CD8-positive, alpha-beta memory T cell (primary cell): Measurements from ENCODE around the gene GPRC5B. TPM values are rescaled to one million over a fixed set of nuclear protein-coding genes. Genes with fewer than 3 reads are reported as not detected.
A peak's percentile ranks its signal among the peaks of the same experiment; 100 is the strongest.

Source experiments
- CTCF ChIA-PET: fragments of 350-600 bp; sonication (Branson Sonifier 250); formaldehyde crosslinking; loops from one replicate; lab custom pipeline; 2021; ENCODE audit warnings: antibody characterized with exemption; lab: Charles Lee
- POLR2A ChIA-PET: fragments of 350-600 bp; sonication (Branson Sonifier 250); formaldehyde crosslinking; loops from one replicate; lab custom pipeline; 2021; ENCODE audit warnings: antibody characterized with exemption; lab: Charles Lee
- DNase-seq, 5 donors: peaks; one replicate each; pipeline versions ENCODE4 v3.0.0 to v3.0.0-alpha.2; 2020 to 2022; ENCODE audit warnings: mixed read lengths in 1 of 5
- H3K27ac ChIP-seq: one replicate; pipeline ENCODE4 v1.7.0; 2013; ENCODE audit warnings: low read depth, mild to moderate bottlenecking, low read length, moderate library complexity
- H3K27me3 ChIP-seq: 2 replicates; pipeline ENCODE4 v1.7.0; 2013; ENCODE audit warnings: low read length, mild to moderate bottlenecking; ENCODE audit not compliant: insufficient read depth, poor library complexity, severe bottlenecking
- H3K36me3 ChIP-seq: 2 replicates; pipeline ENCODE4 v1.7.0; 2013; ENCODE audit warnings: mild to moderate bottlenecking, low read length, moderate library complexity; ENCODE audit not compliant: insufficient read depth
- H3K4me1 ChIP-seq: 2 replicates; pipeline ENCODE4 v1.7.0; 2013; ENCODE audit warnings: mild to moderate bottlenecking, low read length, moderate library complexity; ENCODE audit not compliant: insufficient read depth
- H3K4me3 ChIP-seq: 2 replicates; pipeline ENCODE4 v1.7.0; 2013; ENCODE audit warnings: mild to moderate bottlenecking, low read length
- H3K9me3 ChIP-seq: 2 replicates; pipeline ENCODE4 v1.7.0; 2013; ENCODE audit warnings: mild to moderate bottlenecking, low read length
- H3K27ac Mint-ChIP-seq, 8 donors: one replicate each; pipeline ENCODE4 v1.8.0; 2020 to 2021; ENCODE audit warnings: mixed read lengths in 8 of 8, mild to moderate bottlenecking in 6 of 8, inconsistent platforms in 3 of 8, moderate library complexity in 3 of 8
- H3K27me3 Mint-ChIP-seq, 2 donors: one replicate each; pipeline ENCODE4 v1.8.0; 2020 to 2021; ENCODE audit warnings: mixed read lengths in 2 of 2, mild to moderate bottlenecking in 1 of 2, moderate library complexity in 1 of 2
- H3K36me3 Mint-ChIP-seq, 3 donors: one replicate each; pipeline ENCODE4 v1.8.0; 2020 to 2021; ENCODE audit warnings: mixed read lengths in 3 of 3, inconsistent platforms in 1 of 3, mild to moderate bottlenecking in 1 of 3
- H3K4me1 Mint-ChIP-seq, 3 donors: one replicate each; pipeline ENCODE4 v1.8.0; 2020 to 2021; ENCODE audit warnings: mixed read lengths in 3 of 3, inconsistent platforms in 1 of 3, mild to moderate bottlenecking in 1 of 3
- H3K4me3 Mint-ChIP-seq, 7 donors: one replicate each; pipeline ENCODE4 v1.8.0; 2020 to 2021; ENCODE audit warnings: mixed read lengths in 7 of 7, mild to moderate bottlenecking in 6 of 7, moderate library complexity in 4 of 7, inconsistent platforms in 2 of 7
- H3K9me3 Mint-ChIP-seq, 5 donors: one replicate each; pipeline ENCODE4 v1.8.0; 2020 to 2022; ENCODE audit warnings: mixed read lengths in 5 of 5, mild to moderate bottlenecking in 3 of 5, moderate library complexity in 2 of 5, inconsistent platforms in 1 of 5
- polyA plus RNA-seq: library from polyadenylated mRNA; unstranded; fragments of 300-500 nt; fragmentation: Illumina TruSeq; gene quantifications from one replicate; pipeline ENCODE4 v1.2.3, GENCODE V29; 2021
- total RNA-seq, 2 experiments: library from RNA; stranded (reverse); gene quantifications; one replicate each; pipeline ENCODE4 v1.2.3, GENCODE V29; 2021

GPRC5B gene
- total and polyA plus RNA-seq, 3 experiments from 2014 or later = 0.11 to 0.29 TPM; not detected in 1

DNA sequence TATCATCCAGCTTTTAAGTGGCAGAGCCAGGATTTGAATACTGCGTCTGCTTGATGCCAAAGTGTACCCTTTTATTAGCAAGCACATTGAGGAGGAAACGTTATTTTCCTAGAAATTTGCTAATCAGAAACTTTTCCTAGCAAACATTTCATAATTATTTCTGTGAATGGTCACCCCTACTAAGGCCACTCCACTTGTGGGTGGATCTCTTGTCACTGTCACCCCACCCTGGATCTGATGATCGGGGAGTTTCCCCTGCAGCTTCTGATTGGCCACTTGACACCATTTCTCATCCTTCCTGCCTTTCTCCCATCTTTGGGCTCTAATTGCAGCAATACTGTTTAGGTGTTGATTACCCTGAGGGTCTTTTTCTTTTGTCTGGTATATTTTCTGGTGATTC is 35.9 kb downstream of the GPRC5B start:
- no peak for DNase-seq
- Histone ChIP-seq H3K27ac (no peak overlapping the region), H3K36me3 (no peaks in the 10 kb centered on the region), H3K4me3 (no peak overlapping the region), H3K27me3 (peaks cover 3% of the 10 kb centered on the region), H3K4me1 (no peaks in the 10 kb centered on the region), H3K9me3 (no peaks in the 10 kb centered on the region)
- H3K36me3 Mint-ChIP-seq = peaks cover 0 to 7% (median 0%) of the 10 kb centered on the region in 3 donors
- CTCF ChIA-PET = no interaction called here
- no peak overlapping the region for H3K27ac Mint-ChIP-seq
- H3K4me3 Mint-ChIP-seq = no peak overlapping the region
- peaks cover 5 to 7% of the 10 kb centered on the region in 2 donors for H3K27me3 Mint-ChIP-seq
- H3K9me3 Mint-ChIP-seq = no peaks in the 10 kb centered on the region
- POLR2A ChIA-PET = no interaction called here
- no peaks in the 10 kb centered on the region for H3K4me1 Mint-ChIP-seq

DNA sequence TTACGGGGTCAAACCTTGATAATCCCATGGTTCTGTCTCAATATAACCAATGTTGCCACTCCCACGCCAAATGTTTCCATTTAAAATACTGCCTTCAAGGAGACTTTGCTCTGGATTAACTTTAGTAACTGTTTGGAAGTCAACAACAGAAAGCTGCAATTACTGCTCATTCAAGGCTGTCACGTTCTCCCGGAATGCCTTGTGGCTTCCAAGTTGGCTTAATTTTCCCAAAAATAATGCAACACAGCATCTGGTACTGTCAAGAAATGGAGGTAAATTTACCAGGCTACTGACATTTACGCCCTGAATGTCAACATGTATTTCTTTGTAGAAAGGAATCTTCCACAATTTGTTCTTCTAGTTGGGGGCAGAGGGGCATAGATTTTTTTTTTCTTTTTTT is 38.2 kb downstream of the GPRC5B start:
- POLR2A ChIA-PET = no interaction called here
- H3K4me1 ChIP-seq = no peaks in the 10 kb centered on the region
- H3K27ac ChIP-seq = no peak overlapping the region
- Mint-ChIP-seq H3K36me3 (peaks cover 0 to 7% (median 0%) of the 10 kb centered on the region in 3 donors), H3K4me3 (no peak overlapping the region), H3K9me3 (no peaks in the 10 kb centered on the region), H3K4me1 (no peaks in the 10 kb centered on the region), H3K27ac (no peak overlapping the region), H3K27me3 (peaks cover 5 to 7% of the 10 kb centered on the region in 2 donors)
- no peak for DNase-seq
- no peak overlapping the region for H3K4me3 ChIP-seq
- H3K36me3 ChIP-seq = no peaks in the 10 kb centered on the region
- peaks cover 3% of the 10 kb centered on the region for H3K27me3 ChIP-seq
- CTCF ChIA-PET = no interaction called here
- H3K9me3 ChIP-seq = no peaks in the 10 kb centered on the region

DNA sequence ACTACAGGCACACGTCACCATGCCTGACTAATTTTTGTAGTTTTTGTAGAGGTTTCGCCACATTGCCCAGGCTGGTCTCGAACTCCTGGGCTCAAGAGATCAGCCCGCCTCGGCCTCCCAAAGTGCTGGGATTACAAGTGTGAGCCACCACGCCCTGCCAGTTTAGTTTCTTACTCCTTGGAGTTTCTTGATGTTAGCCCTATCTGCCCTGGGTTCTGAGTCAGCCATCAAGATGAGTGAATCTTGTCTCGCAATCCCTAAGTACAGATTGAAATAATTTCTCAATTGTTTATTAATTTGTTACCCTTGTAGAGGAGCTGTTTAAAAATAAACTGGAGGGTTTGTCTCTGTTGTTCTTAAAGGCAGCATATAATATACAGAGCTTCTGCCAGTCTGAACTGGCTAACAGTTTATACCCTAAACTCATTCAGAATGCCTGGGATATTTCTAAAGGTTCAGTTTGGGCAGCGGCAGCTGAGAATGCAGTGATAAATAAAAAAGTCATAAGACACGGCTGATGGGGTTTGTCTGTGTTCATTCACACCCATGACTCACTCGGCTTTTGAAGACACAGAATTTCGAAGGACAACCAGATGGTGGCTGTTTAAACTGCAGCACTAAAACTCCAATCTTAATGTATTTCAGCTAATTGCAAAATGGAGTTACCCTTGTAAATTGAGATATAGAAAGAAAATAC is 39.6 kb downstream of the GPRC5B start:
- Mint-ChIP-seq H3K27ac (no peak overlapping the region), H3K36me3 (peaks cover 0 to 4% (median 0%) of the 10 kb centered on the region in 3 donors), H3K9me3 (no peaks in the 10 kb centered on the region), H3K4me3 (no peak overlapping the region), H3K27me3 (peaks cover 5% of the 10 kb centered on the region in 2 donors), H3K4me1 (no peaks in the 10 kb centered on the region)
- ChIA-PET CTCF (no interaction called here), POLR2A (no interaction called here)
- H3K36me3 ChIP-seq = no peaks in the 10 kb centered on the region
- H3K4me3 ChIP-seq = no peak overlapping the region
- H3K27ac ChIP-seq = no peak overlapping the region
- no peak for DNase-seq
- H3K4me1 ChIP-seq = no peaks in the 10 kb centered on the region
- H3K27me3 ChIP-seq = peaks cover 3% of the 10 kb centered on the region
- no peaks in the 10 kb centered on the region for H3K9me3 ChIP-seq

DNA sequence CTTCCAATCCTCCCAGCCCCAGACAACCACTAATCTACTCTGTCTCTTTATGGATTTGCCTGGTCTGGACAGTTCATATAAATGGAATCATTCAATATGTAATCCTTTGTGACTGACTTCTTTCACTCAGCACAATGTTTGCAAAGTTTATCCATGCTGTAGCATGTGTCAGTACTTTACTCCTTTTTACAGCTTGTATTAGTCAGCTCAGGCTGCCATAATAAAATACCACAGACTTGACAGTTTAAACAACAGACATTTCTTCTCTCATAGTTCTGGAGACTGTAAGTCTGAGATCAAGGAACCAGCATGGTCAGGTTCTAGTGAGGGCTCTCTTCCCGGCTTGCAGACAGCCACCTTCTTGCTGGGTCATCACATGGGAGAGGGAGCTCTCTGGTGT is 41.3 kb downstream of the GPRC5B start:
- Mint-ChIP-seq H3K4me3 (no peak overlapping the region), H3K36me3 (no peaks in the 10 kb centered on the region), H3K9me3 (no peaks in the 10 kb centered on the region), H3K27me3 (peaks cover 3 to 5% of the 10 kb centered on the region in 2 donors), H3K4me1 (no peaks in the 10 kb centered on the region), H3K27ac (no peak overlapping the region)
- CTCF ChIA-PET = no interaction called here
- Histone ChIP-seq H3K36me3 (no peaks in the 10 kb centered on the region), H3K9me3 (no peaks in the 10 kb centered on the region), H3K27ac (peak overlapping the region; percentile 27), H3K27me3 (no peaks in the 10 kb centered on the region), H3K4me1 (no peaks in the 10 kb centered on the region), H3K4me3 (no peak overlapping the region)
- no peak for DNase-seq
- POLR2A ChIA-PET = no interaction called here

DNA sequence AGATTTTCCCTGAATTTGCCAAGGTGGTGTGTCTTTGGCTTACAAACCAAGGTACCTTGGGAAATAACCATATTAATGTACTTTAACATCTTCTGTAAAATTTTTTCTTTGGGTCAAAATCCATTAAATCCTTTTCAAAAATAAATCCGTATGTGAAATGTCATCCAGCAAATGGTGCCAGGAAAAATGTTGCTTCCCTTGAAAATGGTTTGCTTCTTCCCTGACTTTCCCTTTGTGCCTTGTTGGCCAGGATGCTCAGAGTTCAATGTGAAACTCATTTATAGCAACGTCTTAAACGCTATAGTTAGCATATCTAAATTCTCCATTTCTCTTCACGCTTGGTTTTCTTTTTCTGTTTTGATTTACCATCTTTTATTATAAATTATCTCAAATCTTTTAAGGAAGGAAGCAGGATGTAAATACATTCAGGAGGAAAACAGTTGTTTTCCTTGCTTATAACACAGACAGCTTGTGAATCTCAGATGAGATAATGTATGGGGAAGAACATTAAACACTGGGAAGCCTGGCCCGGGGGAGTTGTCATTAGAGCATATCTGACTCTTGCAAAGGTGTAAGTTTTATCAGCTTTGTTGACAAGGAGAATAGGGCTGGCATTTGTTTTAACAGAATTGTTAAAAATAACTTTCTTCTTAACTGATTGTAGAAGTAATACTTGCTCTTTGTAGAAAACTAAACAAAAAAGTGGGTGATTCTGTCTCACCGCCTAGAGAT is 42.1 kb downstream of the GPRC5B start:
- Mint-ChIP-seq H3K4me3 (no peak overlapping the region), H3K4me1 (no peaks in the 10 kb centered on the region), H3K27ac (no peak overlapping the region), H3K27me3 (peaks cover 0 to 3% of the 10 kb centered on the region in 2 donors), H3K36me3 (no peaks in the 10 kb centered on the region), H3K9me3 (no peaks in the 10 kb centered on the region)
- POLR2A ChIA-PET = no interaction called here
- Histone ChIP-seq H3K4me1 (no peaks in the 10 kb centered on the region), H3K27ac (peak overlapping the region; percentile 27), H3K9me3 (no peaks in the 10 kb centered on the region), H3K36me3 (no peaks in the 10 kb centered on the region), H3K4me3 (no peak overlapping the region), H3K27me3 (no peaks in the 10 kb centered on the region)
- no peak for DNase-seq
- CTCF ChIA-PET = no interaction called here

DNA sequence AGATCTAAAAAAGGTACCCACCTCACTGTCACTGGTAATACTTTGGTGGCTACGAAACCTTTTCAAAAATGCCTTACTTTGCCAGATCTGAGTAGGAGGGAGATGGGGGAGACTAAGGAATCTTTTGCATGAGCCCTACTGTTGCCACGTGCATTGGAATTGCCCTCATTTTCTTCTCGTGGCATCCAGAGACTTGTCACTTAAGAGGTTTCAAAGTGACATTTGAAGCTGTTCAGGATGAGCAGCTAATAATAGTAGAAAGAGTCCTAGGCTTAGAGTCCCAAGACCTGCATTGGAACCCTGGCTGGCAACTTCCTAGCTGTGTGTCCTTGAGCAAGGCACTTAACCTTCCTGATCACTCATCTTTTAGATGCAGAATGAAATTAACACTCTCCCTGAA is 43.5 kb downstream of the GPRC5B start:
- no peaks in the 10 kb centered on the region for H3K9me3 ChIP-seq
- H3K4me3 ChIP-seq = no peak overlapping the region
- H3K4me3 Mint-ChIP-seq = no peak overlapping the region
- no peaks in the 10 kb centered on the region for H3K4me1 Mint-ChIP-seq
- H3K36me3 ChIP-seq = no peaks in the 10 kb centered on the region
- peaks cover 0 to 1% of the 10 kb centered on the region in 2 donors for H3K27me3 Mint-ChIP-seq
- ChIA-PET POLR2A (no interaction called here), CTCF (no interaction called here)
- no peaks in the 10 kb centered on the region for H3K9me3 Mint-ChIP-seq
- DNase-seq = no peak
- H3K27me3 ChIP-seq = no peaks in the 10 kb centered on the region
- H3K4me1 ChIP-seq = no peaks in the 10 kb centered on the region
- no peaks in the 10 kb centered on the region for H3K36me3 Mint-ChIP-seq
- H3K27ac ChIP-seq = no peak overlapping the region
- no peak overlapping the region for H3K27ac Mint-ChIP-seq

DNA sequence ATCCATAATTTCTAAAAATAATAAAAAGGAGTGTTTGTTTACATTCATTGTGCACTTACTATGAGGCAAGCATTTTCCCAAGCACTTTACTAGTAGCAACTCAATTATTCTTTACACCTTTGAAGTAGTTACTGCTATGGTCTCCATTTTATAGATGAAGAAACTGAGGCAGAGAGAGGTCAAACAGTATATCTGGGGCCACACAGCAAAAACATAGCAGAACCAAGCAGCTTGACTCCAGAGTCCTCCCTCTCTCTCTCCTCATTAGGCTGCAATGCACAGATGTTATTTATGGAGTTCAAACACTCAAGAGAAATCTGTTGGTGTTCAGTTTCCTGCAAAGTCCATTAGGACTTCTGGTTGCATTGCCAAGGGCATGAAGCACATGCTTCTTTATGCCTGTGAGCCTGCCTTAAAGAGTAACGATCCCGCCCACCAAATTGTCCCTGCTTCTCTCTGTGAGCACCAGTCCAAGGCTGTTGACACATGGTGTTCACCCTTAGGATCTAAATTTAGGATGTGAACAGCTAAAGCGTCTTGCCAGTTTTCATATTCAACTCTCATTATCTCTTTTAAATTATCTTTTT is 44.0 kb downstream of the GPRC5B start:
- H3K9me3 Mint-ChIP-seq = no peaks in the 10 kb centered on the region
- Histone ChIP-seq H3K27ac (no peak overlapping the region), H3K4me3 (no peak overlapping the region), H3K36me3 (no peaks in the 10 kb centered on the region), H3K9me3 (no peaks in the 10 kb centered on the region), H3K4me1 (no peaks in the 10 kb centered on the region), H3K27me3 (no peaks in the 10 kb centered on the region)
- H3K36me3 Mint-ChIP-seq = no peaks in the 10 kb centered on the region
- H3K27ac Mint-ChIP-seq = peak overlapping the region in 1 of 8 donors; percentile 46
- no peak overlapping the region for H3K4me3 Mint-ChIP-seq
- H3K27me3 Mint-ChIP-seq = peaks cover 0 to 1% of the 10 kb centered on the region in 2 donors
- DNase-seq = no peak
- no peaks in the 10 kb centered on the region for H3K4me1 Mint-ChIP-seq
- CTCF ChIA-PET = no interaction called here
- POLR2A ChIA-PET = no interaction called here

DNA sequence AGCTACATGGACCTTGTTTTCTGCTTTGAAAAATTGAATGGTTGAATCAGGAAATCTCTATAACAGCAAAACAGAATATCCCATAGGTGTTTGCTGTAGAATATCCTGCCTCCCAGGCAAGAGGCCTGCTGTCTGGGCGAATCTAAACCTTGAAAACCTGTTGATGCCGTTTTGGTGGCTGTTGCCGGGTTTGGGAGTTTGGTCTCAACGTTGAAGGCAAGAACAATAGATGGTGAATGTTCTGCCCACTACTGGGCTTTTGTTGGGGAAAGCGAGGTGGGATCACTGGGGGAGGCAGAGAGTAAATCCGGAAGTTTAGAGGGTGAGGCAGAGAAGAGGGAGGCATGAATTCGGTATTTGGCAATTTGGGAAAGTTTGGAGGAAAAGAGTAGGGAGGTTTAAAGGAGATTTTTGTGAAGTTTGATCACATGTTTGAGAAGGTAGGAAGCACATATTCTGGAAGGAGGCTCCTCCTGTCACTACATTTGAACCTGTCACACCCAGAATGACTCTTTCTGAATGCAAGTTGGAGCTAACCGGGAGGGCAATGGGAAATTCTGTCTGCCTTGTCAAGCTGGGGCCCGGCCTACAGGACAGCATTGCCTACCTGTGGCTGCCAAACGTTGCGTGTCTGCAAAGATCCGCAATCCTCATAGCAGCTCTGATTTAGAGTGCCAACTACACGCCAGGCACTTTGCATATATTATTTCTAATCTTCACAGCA is 46.5 kb downstream of the GPRC5B start:
- Histone ChIP-seq H3K27ac (no peak overlapping the region), H3K9me3 (no peaks in the 10 kb centered on the region), H3K4me3 (no peak overlapping the region), H3K4me1 (no peaks in the 10 kb centered on the region), H3K27me3 (no peaks in the 10 kb centered on the region), H3K36me3 (no peaks in the 10 kb centered on the region)
- POLR2A ChIA-PET = no interaction called here
- DNase-seq = no peak
- H3K27me3 Mint-ChIP-seq = no peaks in the 10 kb centered on the region
- H3K36me3 Mint-ChIP-seq = no peaks in the 10 kb centered on the region
- CTCF ChIA-PET = no interaction called here
- no peak overlapping the region for H3K4me3 Mint-ChIP-seq
- H3K9me3 Mint-ChIP-seq = no peaks in the 10 kb centered on the region
- H3K4me1 Mint-ChIP-seq = no peaks in the 10 kb centered on the region
- H3K27ac Mint-ChIP-seq = no peak overlapping the region
